Measurements from ENCODE around the gene TPX2. TPM values are rescaled to one million over a fixed set of nuclear protein-coding genes. Genes with fewer than 3 reads are reported as not detected.

TPX2 gene
- total RNA-seq, 4 donors from 2014 or later, result 0.12 to 32.4 (median 0.59) TPM; not detected in 1

DNA sequence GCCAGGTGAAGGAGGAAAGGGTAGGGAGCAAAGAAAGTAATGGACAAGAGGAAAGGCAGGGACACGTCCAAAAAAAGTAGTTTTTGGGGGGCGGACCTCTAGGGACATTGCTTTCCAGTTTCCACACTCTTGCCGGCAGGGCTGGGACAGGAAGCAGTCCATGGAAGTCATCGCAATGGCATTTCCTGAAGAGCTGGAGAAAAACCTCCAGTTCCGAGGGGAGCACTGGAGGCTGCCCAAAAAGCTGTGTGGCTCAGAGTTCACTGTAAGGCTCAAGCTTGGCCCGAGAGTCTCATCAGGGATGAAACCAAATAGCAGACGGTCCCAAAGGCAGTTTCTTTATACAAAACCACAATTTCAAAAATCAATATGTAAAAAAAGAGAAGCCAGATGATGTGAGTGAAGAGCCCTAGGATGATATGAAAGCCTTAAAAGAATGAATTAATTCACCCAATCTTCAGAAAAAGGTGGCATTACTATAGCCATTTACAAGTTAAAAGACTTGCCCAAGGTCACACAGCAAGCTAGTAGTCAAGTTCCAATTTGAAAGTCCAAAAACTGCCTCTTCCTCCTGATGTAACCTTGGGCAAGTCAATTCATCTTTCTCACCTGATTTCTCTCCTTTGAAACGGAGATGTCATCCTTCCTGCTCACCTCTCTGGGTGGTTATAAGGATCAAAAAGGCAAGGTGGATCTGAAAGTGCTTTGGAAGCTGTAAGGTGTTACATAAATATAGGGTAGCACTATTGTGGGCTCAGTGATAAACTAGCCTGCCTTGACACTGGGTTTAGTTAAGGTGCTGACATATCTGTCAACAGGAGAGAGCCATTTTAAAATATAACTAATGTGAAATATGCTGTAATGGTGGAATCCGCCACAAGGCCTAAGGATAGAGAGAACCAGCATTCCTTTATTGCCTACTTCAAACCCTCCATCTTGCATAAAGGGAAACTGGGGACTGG is 25.5 kb upstream of the TPX2 start:
- peaks cover 0 to 17% of the 10 kb centered on the region in 2 donors for H3K4me1 ChIP-seq
- intact Hi-C loops (cut with DNase I; ENCODE audit: low total_unique reads), result no loop called here
- no peak overlapping the region for H3K4me3 ChIP-seq
- no peaks in the 10 kb centered on the region for H3K9me3 ChIP-seq
- H3K36me3 ChIP-seq, result no peaks in the 10 kb centered on the region
- peak; percentile 73 to 83 for DNase-seq
- TF ChIP-seq POLR2A (IDR thresholded peaks at IDR 0.05), result no peak
- TF ChIP-seq CTCF (IDR thresholded peaks at IDR 0.05), result no peak
- no peaks in the 10 kb centered on the region for H3K27me3 ChIP-seq
- peak overlapping the region; percentile 85 to 98 for H3K27ac ChIP-seq

GRCh38 chr20:31715766-31716165 is 23.3 kb upstream of the TPX2 start:
- TF ChIP-seq POLR2A (IDR thresholded peaks at IDR 0.05) (no peak), CTCF (IDR thresholded peaks at IDR 0.05) (no peak)
- intact Hi-C loops (cut with DNase I; ENCODE audit: low total_unique reads), result no loop called here
- Histone ChIP-seq H3K4me3 (no peak overlapping the region), H3K4me1 (peaks cover 0 to 17% of the 10 kb centered on the region in 2 donors), H3K27ac (peak overlapping the region; percentile 17 to 98), H3K27me3 (no peaks in the 10 kb centered on the region), H3K9me3 (no peaks in the 10 kb centered on the region), H3K36me3 (no peaks in the 10 kb centered on the region)
- no peak for DNase-seq

DNA sequence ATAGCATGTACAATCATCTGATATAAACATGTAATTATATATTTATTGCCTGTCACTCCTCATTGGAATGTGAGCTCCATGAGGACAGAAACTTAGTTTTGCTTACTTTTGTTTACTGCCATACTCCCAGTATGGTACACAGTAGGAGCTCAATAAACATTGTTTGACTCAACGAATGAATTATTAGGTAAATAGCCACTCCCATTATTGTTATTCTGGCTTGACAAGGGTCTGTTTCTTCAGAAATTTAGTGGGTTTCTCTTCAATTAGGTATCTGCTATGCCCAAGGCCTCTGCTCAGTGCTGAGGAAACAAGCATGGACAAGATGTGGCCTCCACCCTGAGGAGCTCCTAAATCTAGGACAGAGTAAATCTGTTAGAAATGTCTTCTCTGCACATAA is 22.7 kb upstream of the TPX2 start:
- H3K27me3 ChIP-seq, result no peaks in the 10 kb centered on the region
- intact Hi-C loops (cut with DNase I; ENCODE audit: low total_unique reads), result no loop called here
- H3K4me3 ChIP-seq, result no peak overlapping the region
- H3K4me1 ChIP-seq, result peaks cover 0 to 17% of the 10 kb centered on the region in 2 donors
- peak overlapping the region; percentile 43 to 98 for H3K27ac ChIP-seq
- no peak for DNase-seq
- no peaks in the 10 kb centered on the region for H3K9me3 ChIP-seq
- no peaks in the 10 kb centered on the region for H3K36me3 ChIP-seq
- TF ChIP-seq POLR2A (IDR thresholded peaks at IDR 0.05) (no peak), CTCF (IDR thresholded peaks at IDR 0.05) (no peak)

GRCh38 chr20:31716818-31717477 is 22.1 kb upstream of the TPX2 start:
- Histone ChIP-seq H3K9me3 (no peaks in the 10 kb centered on the region), H3K4me1 (peaks cover 0 to 17% of the 10 kb centered on the region in 2 donors), H3K36me3 (no peaks in the 10 kb centered on the region), H3K27me3 (no peaks in the 10 kb centered on the region), H3K27ac (peak overlapping the region; percentile 43 to 98), H3K4me3 (no peak overlapping the region)
- TF ChIP-seq POLR2A (IDR thresholded peaks at IDR 0.05) (no peak), CTCF (IDR thresholded peaks at IDR 0.05) (no peak)
- no peak for DNase-seq
- intact Hi-C loops (cut with DNase I; ENCODE audit: low total_unique reads), result no loop called here
